A204.1 (cell line): ENCODE measurements around the gene BACH2.

Experiments used
- FAIRE-seq: peaks from 2 replicates; lab custom pipeline; 2012; peaks lifted over from hg19 to GRCh38; lab: Jason Lieb, UNC

The BACH2 gene

GRCh38 chr6:90277302-90278011, 19.2 kb downstream of the BACH2 start:
- FAIRE-seq: no peak

GRCh38 chr6:90274451-90275030, 22.1 kb downstream of the BACH2 start:
- FAIRE-seq: no peak

DNA sequence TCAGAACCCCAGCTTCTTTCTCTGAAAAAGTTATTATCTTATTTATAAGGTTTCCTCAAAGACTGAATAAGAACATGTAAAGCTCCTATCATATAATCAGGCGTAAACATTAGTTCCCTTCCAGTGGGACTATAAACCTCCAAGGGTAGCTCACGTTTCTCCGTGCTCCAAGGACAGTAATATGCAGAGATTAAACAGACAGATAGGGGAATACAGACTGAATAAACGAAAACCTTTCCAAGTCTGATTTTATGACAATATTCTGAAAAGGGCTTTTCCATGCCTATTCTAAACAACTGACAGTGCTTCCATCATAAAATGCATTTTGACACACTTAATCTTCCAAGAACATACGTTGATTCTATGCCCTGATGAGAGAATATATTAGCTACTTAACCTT, 22.8 kb downstream of the BACH2 start:
- FAIRE-seq: no peak

DNA sequence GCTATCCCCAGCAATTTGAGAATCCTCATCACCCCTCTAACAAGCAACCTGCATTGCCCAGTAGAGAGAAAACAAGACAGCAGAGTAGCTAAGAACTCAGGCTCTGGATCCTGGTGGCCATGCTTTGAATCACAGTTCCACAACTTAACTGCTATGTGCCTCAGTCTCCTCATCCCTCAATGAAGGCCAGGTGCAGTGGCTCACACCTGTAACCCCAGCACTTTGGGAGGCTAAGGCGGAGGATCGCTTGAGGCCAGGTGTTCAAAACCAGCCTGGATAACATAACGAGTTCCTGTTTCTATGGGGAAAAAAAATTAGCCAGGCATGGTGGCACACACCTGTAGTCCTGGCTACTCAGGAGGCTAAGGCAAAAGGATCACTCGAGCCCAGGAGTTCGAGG, 23.7 kb downstream of the BACH2 start:
- no peak for FAIRE-seq

GRCh38 chr6:90271831-90272230, 24.8 kb downstream of the BACH2 start:
- no peak for FAIRE-seq

- FAIRE-seq: no peak
Measured at GRCh38 chr6:90269334-90269733, 27.3 kb downstream of the BACH2 start.

DNA sequence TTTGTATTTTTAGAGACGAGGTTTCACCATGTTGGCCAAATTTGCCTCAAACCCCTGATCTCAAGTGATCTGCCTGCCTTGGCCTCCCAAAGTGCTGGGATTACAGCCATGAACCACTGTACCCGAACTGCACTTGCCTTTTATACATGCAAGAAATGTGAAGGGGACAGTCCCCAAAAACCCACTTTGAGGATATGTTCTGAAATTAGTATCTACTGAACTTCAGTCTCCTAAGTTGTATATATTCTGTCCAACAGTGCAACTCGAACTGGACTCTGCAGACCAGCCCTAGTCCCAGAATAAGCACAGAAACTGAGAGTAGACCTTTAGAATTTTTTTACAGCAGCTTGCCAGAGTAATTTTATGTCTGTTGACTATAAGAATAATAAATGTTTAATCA, 28.5 kb downstream of the BACH2 start:
- FAIRE-seq: no peak

GRCh38 chr6:90266905-90267621, 29.6 kb downstream of the BACH2 start:
- no peak for FAIRE-seq

DNA sequence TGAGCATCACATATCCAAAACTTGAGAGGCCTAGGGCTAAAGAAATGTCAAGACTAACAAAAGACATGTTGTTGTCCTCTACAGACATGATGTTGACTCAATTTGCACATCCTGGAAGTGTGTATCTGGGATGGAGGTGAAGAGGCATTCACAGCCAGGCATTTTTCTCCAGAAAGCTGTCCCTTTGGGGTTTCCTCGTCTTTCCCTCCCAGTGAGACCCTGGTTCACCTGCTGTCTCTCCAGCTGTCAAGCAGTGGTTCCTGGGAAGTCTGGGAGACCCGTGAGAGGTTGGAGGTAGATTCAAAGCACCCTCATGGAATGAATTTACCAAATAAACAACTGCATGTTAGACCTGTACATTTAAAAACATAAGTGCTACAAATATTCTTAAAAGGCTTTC, 32.1 kb downstream of the BACH2 start:
- no peak for FAIRE-seq

GRCh38 chr6:90263633-90264032, 33.0 kb downstream of the BACH2 start:
- FAIRE-seq: no peak

DNA sequence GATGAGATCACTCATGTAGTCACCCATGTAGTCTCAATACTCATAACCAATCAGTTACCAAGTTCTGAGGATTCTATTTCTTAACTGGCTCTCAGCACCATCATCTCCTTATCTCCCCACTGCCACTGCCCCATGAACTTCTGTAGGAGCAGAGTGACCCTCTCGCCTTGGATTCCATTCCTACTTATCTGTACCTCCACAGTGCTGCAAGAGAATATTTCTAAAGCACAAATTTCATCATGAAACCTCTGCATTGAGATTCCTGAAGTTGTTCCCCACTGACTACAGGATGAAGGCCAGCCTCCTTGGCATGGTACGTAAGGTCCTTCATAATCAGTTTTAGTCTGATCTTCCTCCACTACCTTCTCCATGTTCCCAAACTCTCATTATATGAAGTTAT, 34.8 kb downstream of the BACH2 start:
- no peak for FAIRE-seq

- FAIRE-seq: no peak
Measured at GRCh38 chr6:90257486-90257738, 39.2 kb downstream of the BACH2 start.

DNA sequence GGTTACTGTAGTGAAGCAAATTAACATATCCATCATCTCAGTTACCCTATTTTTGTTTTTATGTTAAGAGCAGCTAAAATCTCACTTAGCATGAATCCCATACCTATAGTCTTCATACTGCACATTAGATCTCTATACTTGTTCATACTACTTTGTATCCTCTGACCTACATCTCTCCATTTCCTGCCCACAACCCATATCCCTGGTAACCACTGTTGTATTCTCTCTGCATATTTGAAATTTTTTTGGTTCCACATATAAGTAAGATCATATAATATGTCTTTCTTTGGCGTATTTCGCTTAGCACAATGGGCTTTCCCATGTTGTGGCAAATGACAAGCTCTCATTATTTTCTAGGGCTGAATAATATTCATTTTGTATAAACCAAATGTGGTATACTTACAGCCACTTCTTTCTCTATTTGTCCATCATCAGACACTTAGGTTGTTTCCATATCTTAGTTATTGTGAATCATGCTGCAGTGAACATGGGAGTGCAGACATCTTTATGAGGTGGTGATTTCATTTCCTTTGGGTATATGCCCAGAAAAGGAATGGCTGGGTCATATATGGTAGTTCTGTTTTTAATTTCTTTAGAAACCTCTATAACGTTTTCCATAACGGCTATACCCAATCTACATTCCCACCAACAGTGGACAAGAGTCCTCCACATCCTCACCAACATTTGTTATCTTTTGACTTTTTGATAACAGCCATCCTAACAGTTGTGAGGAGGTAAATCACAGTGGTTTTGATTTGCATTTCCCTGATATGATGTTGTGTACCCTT, 39.8 kb downstream of the BACH2 start:
- no peak for FAIRE-seq

DNA sequence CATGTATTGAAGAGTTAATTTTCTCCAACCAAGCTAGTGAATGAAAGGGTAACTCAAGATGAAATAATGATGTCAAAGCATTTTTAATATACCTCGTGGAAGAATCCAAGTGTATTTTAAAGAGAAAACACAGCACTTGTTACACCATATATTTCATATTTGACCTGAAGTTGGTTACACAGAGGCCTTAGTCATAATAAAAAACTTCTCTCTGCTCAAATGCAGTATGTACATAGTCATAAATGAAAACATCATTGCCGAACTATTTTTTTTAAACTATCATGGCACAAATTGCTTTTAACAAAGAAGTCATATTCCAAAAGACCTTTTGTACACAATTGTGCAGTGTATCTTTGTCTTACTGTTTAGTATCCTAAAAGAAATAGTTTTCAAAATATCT, 43.0 kb downstream of the BACH2 start:
- no peak for FAIRE-seq

DNA sequence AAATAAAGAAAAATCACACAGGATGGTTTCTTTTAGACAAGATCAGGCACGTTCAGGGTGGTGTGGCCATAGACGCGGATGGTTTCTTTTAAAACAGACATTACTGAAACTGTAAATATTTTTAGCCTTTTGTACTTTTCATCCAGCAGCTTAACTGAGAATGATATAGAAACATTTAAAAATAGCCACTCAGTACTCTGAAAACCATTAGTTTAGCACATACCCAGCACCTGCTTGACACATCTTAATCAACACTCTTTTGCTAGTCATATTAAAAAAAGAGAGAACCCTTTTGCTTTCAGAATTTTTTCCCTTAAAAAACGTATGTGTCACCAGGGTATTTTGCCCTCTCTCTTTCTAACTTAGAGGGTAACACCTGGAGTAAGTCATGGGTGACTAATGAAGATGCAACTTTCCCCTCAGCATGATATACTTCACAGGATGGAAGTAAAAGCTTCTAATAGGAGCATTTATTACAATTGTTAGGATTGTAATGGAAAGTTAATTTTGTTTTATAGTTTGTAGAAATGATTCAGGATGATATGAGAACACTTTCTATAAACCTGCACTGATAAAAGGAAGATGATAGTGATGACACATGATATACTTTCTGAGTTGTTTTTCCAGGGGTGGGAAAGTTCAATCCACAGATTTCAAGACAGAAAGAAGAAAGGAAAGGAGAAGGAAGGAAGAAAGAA, 45.2 kb downstream of the BACH2 start:
- FAIRE-seq: no peak

- FAIRE-seq: no peak
Measured at GRCh38 chr6:90250405-90250804, 46.2 kb downstream of the BACH2 start.

DNA sequence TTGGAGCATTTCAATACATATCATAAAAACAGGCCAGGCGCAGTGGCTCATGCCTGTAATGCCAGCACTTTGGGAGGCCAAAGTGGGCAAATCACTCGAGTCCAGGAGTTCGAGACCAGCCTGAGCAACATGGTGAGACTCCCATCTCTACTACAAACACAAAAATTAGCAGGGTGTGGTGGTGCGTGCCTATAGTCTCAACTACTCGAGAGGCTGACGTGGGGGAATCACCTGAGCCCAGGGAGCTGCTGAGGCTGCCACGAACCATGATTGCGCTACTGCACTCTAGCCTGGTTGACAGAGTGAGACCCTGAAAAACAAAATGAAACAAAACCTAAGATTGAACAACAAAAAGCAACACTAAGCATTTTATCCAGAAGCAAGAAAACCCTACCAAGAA, 47.2 kb downstream of the BACH2 start:
- no peak for FAIRE-seq

- no peak for FAIRE-seq
Measured at GRCh38 chr6:90249034-90249433, 47.6 kb downstream of the BACH2 start.

DNA sequence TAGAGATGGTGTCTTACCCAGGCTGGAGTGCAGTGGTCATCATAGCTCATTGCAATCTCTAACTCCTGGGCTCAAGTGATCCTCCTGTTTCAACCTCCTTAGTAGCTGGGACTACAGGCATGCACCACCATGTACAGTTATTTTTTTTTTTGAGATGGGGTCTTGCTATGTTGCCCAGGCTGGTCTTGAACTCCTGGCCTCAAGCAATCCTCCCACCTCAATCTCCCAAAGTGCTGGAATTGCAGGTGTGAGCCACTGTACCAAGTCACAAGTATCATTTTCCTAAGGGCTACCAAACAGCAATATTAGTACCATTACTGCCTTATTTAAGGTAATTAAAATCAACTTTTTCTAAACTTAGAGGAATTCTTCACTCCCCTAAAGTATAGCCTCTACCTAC, 49.4 kb downstream of the BACH2 start:
- FAIRE-seq: no peak

- no peak for FAIRE-seq
Measured at GRCh38 chr6:90241229-90241880, 55.3 kb downstream of the BACH2 start.

DNA sequence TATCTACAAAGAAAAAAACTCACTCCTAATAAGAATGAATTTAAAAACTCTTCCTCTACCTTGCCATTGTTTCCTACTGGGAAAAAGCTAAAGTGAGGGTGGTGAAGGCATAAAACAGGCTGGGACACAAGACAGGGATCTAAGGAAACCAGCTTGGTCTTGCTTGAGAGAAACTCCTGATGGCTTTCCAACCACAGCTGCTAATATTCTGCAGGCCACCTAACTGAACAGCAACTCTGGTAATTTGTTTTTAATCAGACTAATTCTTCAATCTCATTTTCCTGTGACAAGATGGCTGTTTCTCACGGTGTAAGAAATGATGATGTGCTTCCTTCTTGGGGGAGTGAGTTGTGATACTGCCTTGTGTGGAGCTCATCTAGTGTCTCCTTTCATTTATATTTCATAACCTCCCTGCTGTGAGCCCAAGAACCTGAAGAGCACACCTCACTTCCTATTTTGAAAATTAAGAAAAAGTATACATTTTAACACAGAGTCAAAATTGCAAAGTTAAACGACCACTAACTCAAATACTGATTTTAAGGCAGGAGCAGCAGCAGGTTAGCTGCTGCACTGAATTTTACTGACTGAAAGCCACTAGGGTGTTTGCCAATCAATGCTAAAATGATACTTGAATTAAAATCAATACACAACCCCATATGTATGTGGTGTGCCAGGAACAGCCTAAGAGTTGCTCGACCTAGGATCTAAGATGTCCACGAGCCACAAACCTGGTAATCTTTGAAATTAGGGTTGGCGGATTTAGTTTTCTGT, 58.0 kb downstream of the BACH2 start:
- no peak for FAIRE-seq
